GM10847 (cell line): ENCODE data around the gene SORBS1.

ENCODE experiments used
- POLR2A ChIP-seq: IDR thresholded peaks from 2 replicates; pipeline ENCODE4 v1.6.1; 2011; ENCODE audit not compliant: insufficient read length; ENCODE audit errors: extremely low read depth

Gene SORBS1

DNA sequence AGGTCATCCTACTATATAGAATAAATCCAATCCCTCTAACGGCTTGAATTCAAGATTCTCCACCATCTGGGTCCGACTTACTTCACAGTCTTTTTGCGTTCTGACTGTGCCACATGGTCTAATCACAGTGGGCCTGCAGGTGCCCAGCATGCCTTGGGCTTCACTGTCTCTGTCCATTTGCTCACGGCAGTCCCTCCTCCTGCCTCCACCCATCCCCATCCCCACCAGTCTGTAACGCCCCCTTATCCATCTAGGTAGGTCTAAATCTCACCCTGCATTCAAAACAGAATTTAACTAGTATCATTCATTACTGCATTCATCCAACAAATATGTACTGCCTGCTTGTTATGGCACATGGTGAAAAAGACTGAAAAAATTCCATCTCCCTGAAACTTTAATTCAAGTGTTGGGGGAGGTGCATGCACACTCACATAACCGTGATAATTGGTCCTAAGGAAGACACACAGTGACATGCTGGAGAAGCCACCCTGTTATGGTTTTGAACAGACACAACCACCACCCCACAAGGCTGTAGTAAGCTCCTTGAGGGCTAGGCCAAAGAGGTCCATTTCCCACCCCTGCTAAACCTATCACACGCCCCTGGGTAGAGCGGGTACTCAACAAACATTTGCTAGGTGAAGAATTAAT, 24.2 kb downstream of the SORBS1 start:
- no peak for TF ChIP-seq POLR2A

- TF ChIP-seq POLR2A: no peak
These were observed 25.2 kb downstream of the SORBS1 start for GRCh38 chr10:95536017-95536416.

GRCh38 chr10:95535526-95535925, 25.6 kb downstream of the SORBS1 start:
- TF ChIP-seq POLR2A: no peak

DNA sequence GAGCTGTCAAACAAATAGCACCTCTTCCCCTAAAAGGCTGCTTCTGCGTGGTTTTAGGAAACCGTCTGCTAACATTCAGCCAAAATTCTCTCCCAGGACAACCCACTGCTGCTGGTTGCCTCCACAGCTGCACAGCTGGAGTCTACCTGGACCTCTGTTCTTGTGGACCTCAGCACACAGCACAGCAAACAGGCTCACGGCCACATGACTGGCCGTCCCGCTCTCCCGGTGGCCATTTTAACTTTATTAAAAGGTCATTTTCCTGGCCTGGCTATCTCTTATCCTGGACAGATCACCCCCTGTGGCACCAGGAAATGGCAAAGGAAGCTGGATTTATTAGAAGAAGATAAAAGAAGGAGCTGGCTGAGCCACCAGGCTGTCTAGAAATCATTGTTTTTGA, 27.6 kb downstream of the SORBS1 start:
- no peak for TF ChIP-seq POLR2A

- no peak for TF ChIP-seq POLR2A
These were observed 28.6 kb downstream of the SORBS1 start for GRCh38 chr10:95532536-95532935.

DNA sequence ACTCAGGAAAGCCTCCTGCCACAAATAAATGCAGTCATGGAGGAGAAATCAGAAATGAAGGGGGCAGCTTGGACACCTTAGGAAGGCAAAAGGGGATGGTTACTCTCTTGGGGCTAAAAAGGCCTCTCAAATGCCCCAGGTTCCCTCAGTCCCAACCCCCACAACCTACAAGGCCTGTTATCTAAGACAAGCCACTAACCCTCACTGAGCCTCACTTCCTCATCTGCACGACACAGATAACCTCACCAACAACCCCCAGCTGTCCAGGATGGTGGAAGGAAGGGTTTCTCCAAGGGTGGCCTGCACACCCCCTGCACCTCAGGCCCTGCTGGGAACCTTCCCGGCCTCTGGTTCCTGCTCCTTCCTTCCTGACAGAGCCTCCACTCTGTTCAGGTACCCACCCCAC, 29.2 kb downstream of the SORBS1 start:
- no peak for TF ChIP-seq POLR2A

GRCh38 chr10:95531058-95531809, 29.9 kb downstream of the SORBS1 start:
- TF ChIP-seq POLR2A: no peak

DNA sequence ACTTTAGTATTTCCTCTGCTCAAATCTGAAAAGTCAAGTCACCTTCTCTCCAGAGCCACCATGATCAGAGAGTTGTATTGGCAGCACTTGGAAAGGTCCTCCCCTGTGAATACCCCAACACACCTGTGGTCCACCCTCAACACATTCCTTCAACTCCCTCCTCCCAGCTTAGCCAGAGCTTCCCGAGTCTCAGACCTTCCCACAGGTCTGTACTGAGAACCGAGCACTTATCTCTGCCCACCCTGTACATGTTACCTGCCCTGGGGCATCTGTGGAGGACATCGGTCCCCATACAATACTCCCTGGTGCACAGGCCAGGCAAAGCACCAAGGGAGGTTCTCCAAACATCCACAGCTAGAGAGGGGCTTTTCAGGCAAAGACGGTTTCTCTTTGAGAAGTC, 30.6 kb downstream of the SORBS1 start:
- no peak for TF ChIP-seq POLR2A

- no peak for TF ChIP-seq POLR2A
These were observed 31.1 kb downstream of the SORBS1 start for GRCh38 chr10:95530029-95530428.

GRCh38 chr10:95526044-95526443, 35.1 kb downstream of the SORBS1 start:
- TF ChIP-seq POLR2A: no peak

DNA sequence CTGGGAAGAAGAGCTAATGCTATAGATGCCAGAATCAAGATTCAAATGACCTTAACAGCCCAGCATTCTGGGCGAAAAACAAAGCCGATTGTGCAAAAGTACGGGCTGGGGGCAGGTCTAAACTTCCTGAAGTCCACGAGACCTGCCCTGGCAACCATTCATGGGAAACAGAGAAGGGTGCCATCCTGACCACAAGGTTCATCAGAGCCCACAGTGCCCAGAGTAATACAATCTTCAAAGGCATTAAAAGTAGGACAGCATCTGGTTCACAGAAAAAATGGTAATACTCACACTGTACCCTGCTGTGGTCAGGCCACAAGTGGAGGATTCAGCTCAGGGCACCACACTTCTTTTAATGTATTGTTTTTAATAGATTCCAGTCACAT, 36.1 kb downstream of the SORBS1 start:
- TF ChIP-seq POLR2A: no peak

DNA sequence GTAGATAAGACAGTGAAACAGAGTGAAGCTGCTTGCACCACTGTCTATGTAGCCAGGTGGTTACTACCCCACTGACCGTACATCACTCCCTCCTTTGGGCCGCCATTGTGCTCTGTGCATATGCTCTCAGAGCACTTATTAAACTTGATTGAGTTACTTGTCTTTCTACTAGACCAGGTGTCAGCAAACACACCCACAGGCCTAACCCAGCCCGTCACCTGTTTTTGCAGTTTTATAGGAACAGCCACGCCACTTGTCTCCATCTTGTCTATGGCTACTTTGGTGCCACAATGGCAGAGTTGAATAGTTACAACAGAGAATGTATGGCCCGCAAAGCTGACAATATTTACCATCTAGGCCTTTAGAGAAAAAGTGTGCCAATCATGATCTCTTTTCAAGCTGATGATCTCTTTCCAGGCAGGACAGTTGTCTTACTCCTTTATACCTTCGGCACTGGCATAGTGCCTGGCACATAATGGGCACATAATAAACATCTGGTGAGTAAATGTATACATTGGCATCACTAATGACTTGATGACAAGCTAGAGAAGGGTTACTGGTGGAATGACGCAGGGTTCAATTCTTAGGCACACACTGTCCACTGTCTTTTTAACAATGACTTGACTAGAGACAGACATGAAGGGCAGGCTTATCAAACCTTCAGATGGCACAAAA, 36.7 kb downstream of the SORBS1 start:
- TF ChIP-seq POLR2A: no peak

- TF ChIP-seq POLR2A: no peak
These were observed 39.1 kb downstream of the SORBS1 start for GRCh38 chr10:95522117-95522516.

- no peak for TF ChIP-seq POLR2A
These were observed 40.6 kb downstream of the SORBS1 start for GRCh38 chr10:95520617-95521016.

- TF ChIP-seq POLR2A: no peak
These were observed 42.4 kb downstream of the SORBS1 start for GRCh38 chr10:95518455-95519452.
